Cerebellar nuclear complex (tissue), 1 donor: ENCODE results near the gene LTN1.
A peak's percentile ranks its signal among the peaks of the same experiment; 100 is the strongest.

Experiments used
- DNase-seq, 2 experiments: peaks; one replicate each; lab custom pipeline; 2025; lab: John Stamatoyannopoulos, UW

LTN1 gene

DNA sequence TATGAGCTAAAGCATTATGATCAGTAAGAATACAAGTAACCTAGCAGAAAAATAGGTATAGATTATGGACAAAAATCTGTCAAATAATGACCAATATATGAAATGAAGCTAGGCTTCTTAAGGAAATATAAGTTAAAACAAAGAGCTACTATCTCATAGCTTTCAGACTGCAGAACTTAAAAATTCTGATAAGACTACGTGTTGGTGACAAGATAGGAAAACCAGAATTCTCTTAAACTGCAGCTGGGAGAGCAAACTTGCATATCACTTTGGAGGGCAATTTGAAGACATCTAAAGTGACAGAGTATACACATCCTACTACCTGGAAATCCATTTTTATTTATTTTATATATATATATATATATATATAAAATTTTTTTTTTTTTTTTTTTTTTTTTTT lies 65.5 kb downstream of the LTN1 start:
- no peak for DNase-seq

DNA sequence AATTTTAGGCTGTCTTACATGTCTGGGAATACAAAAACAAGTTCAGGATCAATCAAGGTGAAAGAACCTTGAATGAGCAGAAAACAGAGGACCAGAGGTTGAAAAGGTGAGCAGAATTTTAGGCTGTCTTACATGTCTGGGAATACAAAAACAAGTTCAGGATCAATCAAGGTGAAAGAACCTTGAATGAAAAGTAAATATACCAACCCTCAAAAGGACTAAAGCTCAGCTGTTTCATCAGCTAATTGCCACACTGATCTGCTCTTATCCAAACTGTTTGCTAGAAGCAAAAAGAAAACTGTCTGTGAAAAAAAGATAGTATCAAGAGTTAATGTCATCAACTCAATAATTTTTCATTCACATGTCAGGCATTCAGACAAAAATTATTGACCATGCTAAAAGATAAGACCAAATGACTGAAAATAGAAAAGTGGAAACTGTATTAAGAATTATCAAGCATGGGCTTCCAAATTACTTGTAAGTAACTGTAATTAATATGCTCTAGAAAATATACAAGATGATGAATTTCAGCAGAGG lies 69.2 kb downstream of the LTN1 start:
- DNase-seq: no peak

DNA sequence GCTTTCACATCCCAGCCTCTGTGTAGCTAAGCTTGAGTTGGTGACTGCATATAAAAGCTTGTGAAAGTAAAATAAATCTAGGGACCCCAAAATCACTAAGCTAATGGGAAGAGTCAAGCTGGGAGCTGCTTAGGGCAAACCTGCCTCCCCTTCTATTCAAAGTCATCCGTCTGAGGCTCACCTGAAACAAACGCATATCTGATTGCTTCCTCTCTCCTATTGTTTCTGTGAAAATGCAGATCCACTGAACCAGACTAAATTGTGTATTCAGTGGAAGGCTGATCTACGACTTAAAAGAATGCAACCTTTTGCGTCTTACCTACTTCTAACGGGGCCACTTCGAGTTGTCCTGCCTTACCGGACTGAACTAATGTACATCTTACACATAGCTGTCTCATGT lies 70.3 kb downstream of the LTN1 start:
- no peak for DNase-seq

GRCh38 chr21:28916150-28916893 lies 76.4 kb downstream of the LTN1 start:
- no peak for DNase-seq

DNA sequence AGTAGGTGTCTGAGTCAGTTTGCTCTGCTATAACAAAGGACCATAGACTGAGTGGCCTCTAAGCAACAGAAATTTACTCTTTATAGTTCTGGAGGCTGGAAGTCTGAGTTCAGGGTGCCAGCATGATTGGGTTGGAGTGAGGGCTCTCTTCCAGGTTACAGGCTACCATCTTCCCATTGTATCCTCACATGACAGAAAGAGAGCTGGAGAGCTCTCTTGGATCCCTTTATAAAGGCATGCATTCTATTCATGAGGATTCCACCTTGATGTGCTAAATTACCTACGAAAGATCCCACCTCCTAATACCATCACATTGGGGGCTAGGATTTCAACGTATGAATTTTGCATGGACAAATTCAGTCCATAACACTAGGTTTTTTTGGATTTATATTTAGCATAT lies 79.6 kb downstream of the LTN1 start:
- DNase-seq: no peak

GRCh38 chr21:28910280-28910887 lies 82.3 kb downstream of the LTN1 start:
- no peak for DNase-seq

DNA sequence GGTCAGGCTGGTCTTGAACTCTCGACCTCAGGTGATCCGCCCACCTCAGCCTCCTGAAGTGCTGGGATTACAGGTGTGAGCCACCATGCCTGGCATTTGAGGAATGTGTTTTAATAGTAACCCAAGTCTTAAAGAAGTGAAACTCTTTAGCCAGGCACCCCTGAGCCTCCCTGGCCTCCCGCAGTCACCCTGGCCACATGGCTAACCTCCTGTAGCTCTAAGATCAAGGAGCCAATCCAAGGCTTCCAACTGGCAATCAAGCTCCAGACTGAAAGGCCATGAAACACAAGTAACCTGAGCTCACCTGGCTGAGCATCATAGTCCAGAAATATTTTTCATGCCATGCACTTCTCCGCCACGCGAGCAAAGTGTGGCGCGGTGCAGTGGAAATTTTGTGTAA lies 84.3 kb downstream of the LTN1 start:
- DNase-seq: no peak

- DNase-seq: no peak
Observed at GRCh38 chr21:28906841-28907240, 85.8 kb downstream of the LTN1 start.

DNA sequence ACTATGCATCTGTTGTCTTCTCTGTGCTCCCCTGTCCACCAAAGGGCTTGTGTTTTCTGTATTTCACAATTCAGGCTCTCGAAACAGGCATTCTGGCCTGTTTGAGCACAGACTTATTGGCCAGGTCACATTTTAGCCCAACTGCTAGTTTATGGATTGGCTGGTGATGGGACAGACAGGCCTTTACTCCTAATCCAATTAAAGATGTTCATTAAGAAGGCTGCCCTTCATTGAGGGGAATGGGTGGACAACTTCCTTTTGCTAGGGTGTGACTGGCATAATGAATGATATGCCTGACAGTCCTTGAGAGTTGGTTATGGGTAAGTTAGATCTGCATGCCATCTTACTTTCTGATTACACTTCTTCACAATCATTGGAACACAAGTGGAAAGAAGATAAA lies 86.4 kb downstream of the LTN1 start:
- no peak for DNase-seq

- DNase-seq: no peak
Observed at GRCh38 chr21:28904961-28905435, 87.7 kb downstream of the LTN1 start.

GRCh38 chr21:28903448-28903847 lies 89.2 kb downstream of the LTN1 start:
- no peak for DNase-seq

DNA sequence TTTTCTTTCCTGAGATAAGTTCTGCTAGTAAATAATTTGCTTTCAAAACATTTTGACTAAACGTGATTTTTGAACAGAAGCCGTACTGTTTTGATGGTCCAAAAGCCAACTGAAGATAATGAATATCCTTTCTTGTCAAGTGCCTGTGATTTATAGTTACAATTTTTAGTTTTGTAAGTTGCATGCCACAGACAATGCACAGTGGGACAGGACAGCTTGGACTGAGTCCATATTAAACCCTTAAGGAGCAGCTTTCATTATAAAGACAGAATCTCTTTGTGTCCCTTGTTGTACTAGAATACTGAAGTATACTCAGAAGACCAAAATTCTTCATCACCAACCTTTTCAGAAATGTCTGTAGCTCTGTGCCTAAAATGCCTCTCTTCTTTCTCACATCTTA lies 92.2 kb downstream of the LTN1 start:
- DNase-seq: no peak

- DNase-seq: no peak
Observed at GRCh38 chr21:28899744-28900143, 92.9 kb downstream of the LTN1 start.

DNA sequence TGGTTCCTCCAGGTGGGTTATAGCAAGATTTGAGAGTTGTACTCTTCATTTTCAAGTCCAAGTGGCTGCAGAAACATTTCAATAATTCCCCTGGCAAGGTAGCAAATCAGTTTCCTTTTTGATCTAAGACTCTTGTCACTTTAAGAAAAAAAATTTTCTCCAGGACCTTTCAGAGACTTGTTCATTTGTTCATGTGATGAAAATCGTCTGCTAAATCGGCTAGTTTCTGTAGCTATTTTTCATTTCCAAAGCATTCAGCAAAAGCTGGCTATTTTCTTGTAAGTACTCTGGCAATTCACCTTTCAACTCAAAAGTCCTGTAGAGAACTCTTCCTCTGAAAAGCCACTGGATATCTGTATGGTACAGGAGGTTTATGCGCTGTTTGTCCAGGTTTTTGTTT lies 93.5 kb downstream of the LTN1 start:
- no peak for DNase-seq

GRCh38 chr21:28893687-28894086 lies 99.0 kb downstream of the LTN1 start:
- DNase-seq: no peak

DNA sequence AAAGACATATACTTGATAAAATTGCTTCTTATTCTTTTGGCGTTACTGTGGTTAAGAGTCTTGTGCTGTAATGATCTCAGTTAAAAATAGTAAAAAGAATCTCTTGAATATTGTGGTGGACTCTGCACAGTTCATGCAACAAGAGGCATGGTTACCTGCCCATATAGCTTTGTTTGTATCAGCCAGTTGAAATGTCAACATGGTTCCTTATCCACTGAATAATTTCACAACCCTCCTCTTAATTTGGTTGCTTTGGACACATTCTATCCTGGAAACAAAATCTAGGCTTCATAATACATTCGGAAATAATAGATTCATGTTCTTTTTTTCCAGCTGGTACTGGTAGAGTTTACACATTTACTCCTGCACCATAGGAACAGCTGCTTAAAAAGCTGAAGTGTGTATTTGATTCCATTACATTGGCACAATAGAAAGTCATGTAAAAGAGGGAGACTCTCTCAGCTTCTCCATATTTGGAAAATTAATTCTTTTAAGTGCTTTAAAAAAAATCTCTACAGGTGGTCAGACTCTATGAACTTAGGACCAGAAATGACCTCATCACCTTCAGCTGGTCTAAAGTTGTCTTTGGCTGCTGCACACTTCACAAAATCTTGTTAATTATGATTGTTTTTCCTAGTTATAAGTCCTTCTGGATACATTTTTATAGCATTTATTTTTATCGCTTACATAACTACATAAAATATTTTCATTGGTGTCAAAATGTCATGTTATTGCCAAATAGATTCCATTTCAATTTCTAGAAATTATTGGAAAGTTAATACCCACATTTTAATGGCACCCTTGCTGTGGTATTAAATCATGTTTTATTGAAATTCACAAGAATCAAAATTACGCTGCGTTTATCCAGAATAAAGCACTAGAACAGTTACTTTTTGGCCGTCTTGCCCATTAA lies 100.2 kb downstream of the LTN1 start:
- DNase-seq: no peak

- no peak for DNase-seq
Observed at GRCh38 chr21:28885853-28886177, 106.9 kb downstream of the LTN1 start.

- DNase-seq: peak in 1 of 2 experiments; percentile 63
Observed at GRCh38 chr21:28884976-28885852, 107.5 kb downstream of the LTN1 start.

DNA sequence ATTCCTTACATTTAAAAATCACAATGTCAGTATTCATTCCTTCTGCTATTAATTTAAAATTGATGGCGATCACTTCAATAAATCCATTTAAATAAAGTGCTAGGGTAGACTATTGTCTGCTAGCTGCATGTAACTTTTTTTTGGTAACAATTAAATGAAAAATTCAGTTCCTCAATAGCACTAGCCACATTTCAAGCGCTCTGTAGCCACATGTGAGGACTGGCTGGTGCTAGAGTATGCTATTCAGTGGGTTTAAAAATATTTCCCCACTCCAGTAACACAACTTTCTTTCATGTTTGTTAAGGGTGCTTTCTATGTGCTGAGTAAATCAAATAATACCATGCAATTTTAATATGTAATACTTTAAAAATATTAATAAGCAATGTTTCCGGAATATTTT lies 108.2 kb downstream of the LTN1 start:
- no peak for DNase-seq

DNA sequence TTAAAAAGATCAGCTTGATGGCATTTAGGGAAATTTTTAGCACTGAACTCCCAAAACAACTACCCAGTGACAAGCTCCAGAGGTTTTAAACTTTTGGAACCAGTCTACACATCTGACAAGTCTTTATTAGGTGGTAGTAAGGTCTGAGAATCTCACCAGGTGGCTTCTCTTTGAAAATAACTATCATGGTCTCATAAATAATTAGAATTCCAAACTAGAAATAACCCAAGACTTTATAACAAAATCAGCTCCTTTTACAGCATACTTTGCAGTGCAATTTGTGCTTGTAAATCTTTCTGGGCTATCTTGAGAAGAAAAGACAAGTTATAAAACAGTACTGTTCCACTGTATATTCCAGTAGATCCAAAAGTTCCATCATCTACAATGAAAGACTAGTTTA lies 108.7 kb downstream of the LTN1 start:
- DNase-seq: no peak

DNA sequence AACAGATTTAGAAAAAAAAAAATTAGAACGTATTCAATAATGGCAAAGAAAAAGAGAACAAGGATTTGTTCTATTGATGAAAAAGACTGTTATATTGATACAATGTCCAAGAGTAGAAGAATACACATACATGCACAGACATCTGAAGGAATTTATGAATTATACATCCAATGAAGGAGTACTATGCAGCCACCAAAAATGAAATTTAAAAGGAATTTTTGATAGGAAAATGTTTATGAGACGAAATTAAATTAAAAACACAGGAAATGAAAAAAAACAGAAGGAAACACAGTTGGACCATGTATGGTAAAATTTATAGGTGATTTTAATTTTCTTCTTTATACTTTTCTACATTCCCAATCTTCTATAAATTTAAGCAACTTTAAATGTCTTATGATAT lies 110.3 kb downstream of the LTN1 start:
- DNase-seq: no peak
